H1 (cell line): ENCODE measurements around the gene CCT5. TPM values are rescaled to one million over a fixed set of nuclear protein-coding genes. Genes with fewer than 3 reads are reported as not detected.

Experiments used
- CTCF ChIA-PET: fragments of 300-600 bp; sonication (Branson Sonifier 250); formaldehyde crosslinking; loops from one replicate; lab custom pipeline; 2021; ENCODE audit not compliant: partially characterized antibody; lab: Charles Lee
- POLR2A ChIA-PET: fragments of 300-600 bp; sonication (Branson Sonifier 250); formaldehyde crosslinking; loops from one replicate; lab custom pipeline; 2021; ENCODE audit warnings: inconsistent platforms; ENCODE audit not compliant: partially characterized antibody; lab: Charles Lee
- DNase-seq, 2 experiments: peaks; one replicate each; pipeline versions ENCODE4 v3.0.0 to v3.0.0-alpha.2; 2010 to 2022; ENCODE audit warnings: low spot score in 2 of 2, low read depth in 1 of 2, mixed read lengths in 1 of 2
- FAIRE-seq: peaks from 2 replicates; lab custom pipeline; 2011; peaks lifted over from hg19 to GRCh38; lab: Jason Lieb, UNC
- H2AFZ ChIP-seq: 2 replicates; pipeline ENCODE4 v1.8.1; 2012; ENCODE audit warnings: low read length, inconsistent platforms
- H2AK5ac ChIP-seq: 2 replicates; pipeline ENCODE4 v1.6.1; 2013; ENCODE audit warnings: low read depth, low read length
- H2BK120ac ChIP-seq: replicated peaks from 2 replicates; pipeline ENCODE3; 2013; ENCODE audit warnings: low read depth, low read length, inconsistent platforms
- H2BK12ac ChIP-seq: 2 replicates; pipeline ENCODE4 v1.6.1; 2013; ENCODE audit warnings: low read depth, low read length
- H2BK15ac ChIP-seq: 2 replicates; pipeline ENCODE4 v1.6.1; 2013; ENCODE audit warnings: low read length
- H2BK20ac ChIP-seq: 2 replicates; pipeline ENCODE4 v1.6.1; 2013; ENCODE audit warnings: low read length
- H2BK5ac ChIP-seq: 2 replicates; pipeline ENCODE4 v1.6.1; 2013; ENCODE audit warnings: low read depth, low read length
- H3K14ac ChIP-seq: 2 replicates; pipeline ENCODE4 v1.6.1; 2013; ENCODE audit warnings: inconsistent platforms; ENCODE audit not compliant: insufficient read length
- H3K18ac ChIP-seq: 2 replicates; pipeline ENCODE4 v1.6.1; 2013; ENCODE audit warnings: low read length; ENCODE audit errors: extremely low read depth
- H3K23ac ChIP-seq: 2 replicates; pipeline ENCODE4 v1.6.1; 2013; ENCODE audit warnings: inconsistent platforms; ENCODE audit not compliant: insufficient read length
- H3K23me2 ChIP-seq: 2 replicates; pipeline ENCODE4 v1.6.1; 2013; ENCODE audit warnings: low read depth, low read length
- H3K27ac ChIP-seq: 2 replicates; pipeline ENCODE4 v1.6.1; 2011; ENCODE audit warnings: low read depth, low read length, inconsistent platforms
- H3K27me3 ChIP-seq, 4 experiments: replicated peaks in 1 of 4; 1 replicate in 1 of 4; 2 replicates in 3 of 4; pipeline versions ENCODE4 v1.6.1 to v1.8.1; 2011 to 2013; ENCODE audit warnings: low read length in 3 of 4, mild to moderate bottlenecking in 3 of 4, inconsistent platforms in 2 of 4, mixed read lengths in 2 of 4, moderate library complexity in 1 of 4; ENCODE audit not compliant: control insufficient read depth in 3 of 4, insufficient read depth in 3 of 4; ENCODE audit errors: extremely low read depth in 1 of 4
- H3K36me3 ChIP-seq, 4 experiments: 2 replicates each; pipeline versions ENCODE4 v1.6.1 to v1.8.1; 2011 to 2013; ENCODE audit warnings: mild to moderate bottlenecking in 4 of 4, low read length in 3 of 4, moderate library complexity in 2 of 4, control low read depth in 1 of 4, inconsistent platforms in 1 of 4; ENCODE audit not compliant: insufficient read depth in 4 of 4, control insufficient read depth in 2 of 4
- H3K4ac ChIP-seq: replicated peaks from 2 replicates; pipeline ENCODE3; 2013; ENCODE audit warnings: low read length, low read depth, mixed read lengths, inconsistent platforms; ENCODE audit not compliant: insufficient read length
- H3K4me1 ChIP-seq, 4 experiments: replicated peaks in 1 of 4; 1 replicate in 1 of 4; 2 replicates in 3 of 4; pipeline versions ENCODE4 v1.6.1 to v1.8.1; 2011 to 2013; ENCODE audit warnings: low read length in 3 of 4, inconsistent platforms in 2 of 4, mixed read lengths in 1 of 4; ENCODE audit not compliant: insufficient read depth in 4 of 4, control insufficient read depth in 3 of 4
- H3K4me2 ChIP-seq, 2 experiments: 2 replicates each; pipeline versions ENCODE4 v1.6.1 to v1.8.1; 2011 to 2013; ENCODE audit warnings: low read depth in 2 of 2, low read length in 2 of 2, control low read depth in 1 of 2, inconsistent platforms in 1 of 2, mild to moderate bottlenecking in 1 of 2; ENCODE audit not compliant: insufficient read depth in 1 of 2
- H3K4me3 ChIP-seq, 4 experiments: fragments of 200-600, 300-600 bp in 1 of 4; sonication (generic), shearing (Covaris generic), sonication (Bioruptor Twin) in 1 of 4; 2 replicates each; pipeline versions ENCODE4 v1.5.1 to v1.8.1; 2011 to 2016; ENCODE audit warnings: low read length in 4 of 4, low read depth in 3 of 4, control low read depth in 2 of 4, inconsistent platforms in 2 of 4, mild to moderate bottlenecking in 2 of 4, mixed read lengths in 1 of 4, moderate library complexity in 1 of 4; ENCODE audit not compliant: insufficient read depth in 2 of 4; ENCODE audit errors: extremely low read depth in 1 of 4
- H3K56ac ChIP-seq: replicated peaks from 2 replicates; pipeline ENCODE3; 2013; ENCODE audit warnings: low read depth, mild to moderate bottlenecking, mixed read lengths, low read length, inconsistent platforms; ENCODE audit not compliant: insufficient read length
- H3K79me1 ChIP-seq: 2 replicates; pipeline ENCODE4 v1.6.1; 2013; ENCODE audit warnings: low read depth, low read length, control low read depth
- H3K79me2 ChIP-seq, 2 experiments: 2 replicates each; pipeline versions ENCODE4 v1.6.1 to v1.8.1; 2012 to 2013; ENCODE audit warnings: low read length in 2 of 2, mild to moderate bottlenecking in 2 of 2, inconsistent platforms in 1 of 2; ENCODE audit not compliant: insufficient read depth in 2 of 2, control insufficient read depth in 1 of 2
- H3K9ac ChIP-seq, 4 experiments: replicated peaks in 1 of 4; 1 replicate in 1 of 4; 2 replicates in 3 of 4; pipeline versions ENCODE4 v1.6.1 to v1.8.1; 2011 to 2013; ENCODE audit warnings: low read depth in 3 of 4, low read length in 3 of 4, control low read depth in 2 of 4, mild to moderate bottlenecking in 2 of 4, moderate library complexity in 2 of 4, inconsistent platforms in 1 of 4; ENCODE audit errors: extremely low read depth in 1 of 4
- H3K9me3 ChIP-seq, 2 experiments: 2 replicates each; pipeline versions ENCODE4 v1.6.1 to v1.8.1; 2012 to 2013; ENCODE audit warnings: mild to moderate bottlenecking in 2 of 2, moderate library complexity in 2 of 2, control low read depth in 1 of 2, inconsistent platforms in 1 of 2, low read depth in 1 of 2, low read length in 1 of 2, mixed read lengths in 1 of 2; ENCODE audit not compliant: insufficient read depth in 2 of 2
- H4K20me1 ChIP-seq, 2 experiments: replicated peaks in 1 of 2; 2 replicates each; pipeline versions ENCODE3 to v1.8.1; 2011 to 2013; ENCODE audit warnings: inconsistent platforms in 2 of 2, low read length in 2 of 2, mild to moderate bottlenecking in 1 of 2; ENCODE audit not compliant: insufficient read depth in 2 of 2, control insufficient read depth in 1 of 2
- H4K5ac ChIP-seq: 2 replicates; pipeline ENCODE4 v1.6.1; 2013; ENCODE audit warnings: low read length, low read depth, mixed read lengths, inconsistent platforms; ENCODE audit not compliant: insufficient read length
- H4K8ac ChIP-seq: 2 replicates; pipeline ENCODE4 v1.8.0; 2013; ENCODE audit warnings: mild to moderate bottlenecking, moderate library complexity, low read length, inconsistent platforms; ENCODE audit not compliant: insufficient read depth; ENCODE audit errors: extremely low read depth
- H4K91ac ChIP-seq: replicated peaks from 2 replicates; pipeline ENCODE3; 2013; ENCODE audit warnings: low read length, mixed read lengths, inconsistent platforms; ENCODE audit not compliant: insufficient read length
- GABPA ChIP-seq: IDR thresholded peaks from 2 replicates; pipeline ENCODE4 v1.6.1; 2011; ENCODE audit warnings: mild to moderate bottlenecking, low read length, moderate library complexity, borderline replicate concordance; ENCODE audit not compliant: insufficient read depth
- JUND ChIP-seq: IDR thresholded peaks from 2 replicates; pipeline ENCODE4 v1.6.1; 2011; ENCODE audit warnings: mild to moderate bottlenecking, improper control_type of control experiment, low read length
- SP4 ChIP-seq: IDR thresholded peaks from 2 replicates; pipeline ENCODE4 v1.6.1; 2012; ENCODE audit warnings: low read length, inconsistent platforms
- WGBS, 2 experiments: shearing (Covaris generic) in 1 of 2; methylation state at CpG; one replicate each; pipeline versions ENCODE4 v1.1.6 to v1.1.7; 2013 to 2015; ENCODE audit warnings: low lambda C conversion rate in 2 of 2, mixed read lengths in 2 of 2, inconsistent platforms in 1 of 2, low coverage in 1 of 2, missing lambda C conversion rate in 1 of 2; ENCODE audit not compliant: insufficient replicate concordance in 2 of 2, insufficient coverage in 1 of 2, insufficient read length in 1 of 2; ENCODE audit errors: extremely low coverage in 1 of 2, missing lambda C conversion rate in 1 of 2; 5-methylcytosine and 5-hydroxymethylcytosine counted together
- polyA plus RNA-seq, 7 experiments: library from polyadenylated mRNA; depleted of rRNA in 3 of 7; stranded (reverse) in 5 of 7; unstranded in 2 of 7; fragments of >200 nt in 5 of 7; fragments of 200-250 nt in 2 of 7; gene quantifications; 1 replicate in 5 of 7; 2 replicates in 1 of 7; 4 replicates in 1 of 7; pipeline versions ENCODE4 v1.2.1 to v1.2.3, GENCODE V29; 2011 to 2013; ENCODE audit warnings: missing spikeins in 2 of 7, mixed read lengths in 2 of 7
- total RNA-seq: library from RNA; stranded (reverse); fragmentation: NEBNext Ultra II Directional; extraction: Animal tissue kit (Norgen Biotek cat#: 25700); gene quantifications from 2 replicates; pipeline ENCODE4 v1.2.1, GENCODE V29; 2021

Gene CCT5
- total and polyA plus RNA-seq, 2 of the 8 experiments (the other 6 are each of a cell fraction or from before 2014, with no cell fraction given), result 425 to 549 TPM

- Histone ChIP-seq H2BK15ac (peak overlapping the region; percentile 14; the same call in 1 of the 2 replicates), H3K4me2 (no peak overlapping the region), H3K18ac (no peak overlapping the region), H3K4ac (no peak overlapping the region), H3K23ac (no peak overlapping the region), H3K4me1 (peaks cover 2 to 10% (median 6%) of the 10 kb centered on the region in 4 experiments; a peak in 6 of 7 replicates), H3K23me2 (no peaks in the 10 kb centered on the region; the same call in 1 of the 2 replicates), H2AK5ac (no peak overlapping the region), H4K8ac (no peak overlapping the region), H3K56ac (no peak overlapping the region), H3K14ac (no peak overlapping the region), H4K5ac (no peak overlapping the region), H2AFZ (no peak overlapping the region), H4K20me1 (no peaks in the 10 kb centered on the region), H4K91ac (no peak overlapping the region), H2BK5ac (0 out of 2 replicates have a peak overlapping the region, but pooled peaks have one; percentile 37), H3K79me1 (no peaks in the 10 kb centered on the region), H2BK20ac (no peak overlapping the region), H3K4me3 (no peak overlapping the region), H3K27me3 (no peaks in the 10 kb centered on the region), H3K36me3 (no peaks in the 10 kb centered on the region), H2BK12ac (peak overlapping the region; percentile 44; the same call in 1 of the 2 replicates), H3K9me3 (no peaks in the 10 kb centered on the region), H3K9ac (no peak overlapping the region), H2BK120ac (no peak overlapping the region), H3K27ac (no peak overlapping the region), H3K79me2 (no peaks in the 10 kb centered on the region)
- DNase-seq, result no peak
- TF ChIP-seq SP4 (no peak), JUND (no peak), GABPA (no peak)
- no peak for FAIRE-seq
- ChIA-PET POLR2A (interaction anchor here (1.0 to 1.6 kb wide), 3 partner anchors 9 to 22 kb away, joined by 3 to 10 read pairs (median 5); partner anchors contain the start of genes ATPSCKMT and CCT5), CTCF (no interaction called here)
- WGBS, 2 experiments, result 82% methylated on average over 8 of the region's 9 CpGs; no CpG with 5 or more reads in 1 of the 2 experiments
Observed at GRCh38 chr5:10272053-10272874, 22.2 kb downstream of the CCT5 start.
